ENCODE data around the gene ZSCAN25. TPM values are rescaled to one million over a fixed set of nuclear protein-coding genes. Genes with fewer than 3 reads are reported as not detected.
"Not testable (repeated sequence)": the region's sequence is repeated elsewhere in the genome, so short reads cannot be mapped to it uniquely, and the experiment has no call there.

Gene ZSCAN25
- total and polyA plus RNA-seq, 2 of the 13 experiments (the other 11 are each of a cell fraction or from before 2014, with no cell fraction given) = 12.1 to 16.8 TPM

- Histone ChIP-seq H3K36me3 (replicated peaks in 1 of 2; ENCODE audit: control insufficient read depth in 1 of 2, insufficient read depth in 2 of 2, low read length in 2 of 2) (no peaks in the 10 kb centered on the region), H3K27me3 (ENCODE audit: control insufficient read depth in 1 of 2, insufficient read depth in 2 of 2, low read length in 2 of 2) (no peaks in the 10 kb centered on the region), H2AFZ (ENCODE audit: low read length) (no peak overlapping the region), H3K27ac (ENCODE audit: extremely low read length, insufficient read depth, low read length) (no peak overlapping the region), H3K4me2 (ENCODE audit: low read depth, low read length) (no peak overlapping the region), H3K9ac (ENCODE audit: insufficient read depth, low read depth, low read length) (no peak overlapping the region), H3K4me3 (replicated peaks in 1 of 3; ENCODE audit: insufficient read depth in 1 of 3, low read depth in 2 of 3, low read length in 3 of 3) (no peak overlapping the region), H3K79me2 (ENCODE audit: insufficient read depth, low read length) (no peaks in the 10 kb centered on the region), H3K4me1 (ENCODE audit: insufficient read depth, low read length) (no peaks in the 10 kb centered on the region), H3K9me3 (ENCODE audit: low read length) (no peaks in the 10 kb centered on the region), H4K20me1 (ENCODE audit: insufficient read depth, low read length) (no peaks in the 10 kb centered on the region)
- no peak for FAIRE-seq
- no peak; the same call in 2 of the 3 replicates for ATAC-seq
- CTCF ChIA-PET (ENCODE audit: low intra/inter-chr PET ratio, low total read pairs) = no interaction called here
- POLR2A ChIA-PET = no interaction called here
- BruUV-seq (replicated peaks) = no TSS peak
- intact Hi-C loops (cut with micrococcal nuclease; ENCODE audit: unreplicated experiment) (no loop called here), in situ Hi-C loops (cut with HindIII; ENCODE audit: extremely low pct_ligation_motif_present, low pct_unique_long_range_greater_than_20kb) (no loop called here)
- WGBS (ENCODE audit: low lambda C conversion rate) = 96% methylated on average over 1 of the region's 3 CpGs
- DNase-seq (ENCODE audit: low spot score) = no peak
- no peak for TF ChIP-seq ZNF335 (CRISPR knock-in tag; IDR thresholded peaks at IDR 0.05)
- TF ChIP-seq ZNF777 (CRISPR knock-in tag; IDR thresholded peaks at IDR 0.05) = no peak
- no peak for TF ChIP-seq ZBTB7A (CRISPR knock-in tag; IDR thresholded peaks at IDR 0.05)
- TF ChIP-seq SP2 (CRISPR knock-in tag; IDR thresholded peaks at IDR 0.05) = no peak
- no peak for TF ChIP-seq GATAD2A (CRISPR knock-in tag; IDR thresholded peaks at IDR 0.05)
- TF ChIP-seq MXD4 (CRISPR knock-in tag; IDR thresholded peaks at IDR 0.05) = no peak
- TF ChIP-seq GATAD1 (CRISPR knock-in tag; IDR thresholded peaks at IDR 0.05) = no peak
Observed at GRCh38 chr7:99653754-99654153, 37.0 kb downstream of the ZSCAN25 start.

- in situ Hi-C loops (cut with HindIII; ENCODE audit: extremely low pct_ligation_motif_present, low pct_unique_long_range_greater_than_20kb); H3K4me3 ChIP-seq (replicated peaks in 1 of 3; ENCODE audit: insufficient read depth in 1 of 3, low read depth in 2 of 3, low read length in 3 of 3); H3K27ac ChIP-seq (ENCODE audit: extremely low read length, insufficient read depth, low read length); H3K79me2 ChIP-seq (ENCODE audit: insufficient read depth, low read length); FAIRE-seq; DNase-seq (ENCODE audit: low spot score); H3K9ac ChIP-seq (ENCODE audit: insufficient read depth, low read depth, low read length); H3K9me3 ChIP-seq (ENCODE audit: low read length); intact Hi-C loops (cut with micrococcal nuclease; ENCODE audit: unreplicated experiment); H3K4me2 ChIP-seq (ENCODE audit: low read depth, low read length); H4K20me1 ChIP-seq (ENCODE audit: insufficient read depth, low read length); CTCF ChIA-PET (ENCODE audit: low intra/inter-chr PET ratio, low total read pairs); H3K36me3 ChIP-seq (replicated peaks in 1 of 2; ENCODE audit: control insufficient read depth in 1 of 2, insufficient read depth in 2 of 2, low read length in 2 of 2); H3K27me3 ChIP-seq (ENCODE audit: control insufficient read depth in 1 of 2, insufficient read depth in 2 of 2, low read length in 2 of 2); POLR2A ChIA-PET; H3K4me1 ChIP-seq (ENCODE audit: insufficient read depth, low read length); H2AFZ ChIP-seq (ENCODE audit: low read length); BruUV-seq (replicated peaks); ATAC-seq: not testable (repeated sequence)
- WGBS (ENCODE audit: low lambda C conversion rate) = 95% methylated on average over 3 of the region's 3 CpGs
Observed at GRCh38 chr7:99654626-99655025, 37.9 kb downstream of the ZSCAN25 start.

DNA sequence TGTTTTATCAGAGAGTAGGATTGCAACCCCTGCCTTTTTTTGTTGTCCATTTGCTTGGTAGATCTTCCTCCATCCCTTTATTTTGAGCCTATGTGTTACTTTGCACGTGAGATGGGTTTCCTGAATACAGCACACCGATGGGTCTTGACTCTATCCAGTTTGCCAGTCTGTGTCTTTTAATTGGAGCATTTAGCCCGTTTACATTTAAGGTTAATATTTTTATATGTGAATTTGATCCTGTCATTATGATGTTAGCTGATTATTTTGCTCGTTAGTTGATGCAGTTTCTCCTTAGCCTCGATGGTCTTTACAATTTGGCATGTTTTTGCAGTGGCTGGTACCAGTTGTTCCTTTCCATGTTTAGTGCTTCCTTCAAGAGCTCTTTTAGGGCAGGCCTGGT lies 41.1 kb downstream of the ZSCAN25 start:
- WGBS (ENCODE audit: low lambda C conversion rate) = 87% methylated on average over 5 of the region's 5 CpGs
- ATAC-seq; in situ Hi-C loops (cut with HindIII; ENCODE audit: extremely low pct_ligation_motif_present, low pct_unique_long_range_greater_than_20kb); H3K4me2 ChIP-seq (ENCODE audit: low read depth, low read length); intact Hi-C loops (cut with micrococcal nuclease; ENCODE audit: unreplicated experiment); H4K20me1 ChIP-seq (ENCODE audit: insufficient read depth, low read length); H3K27ac ChIP-seq (ENCODE audit: extremely low read length, insufficient read depth, low read length); CTCF ChIA-PET (ENCODE audit: low intra/inter-chr PET ratio, low total read pairs); H3K4me1 ChIP-seq (ENCODE audit: insufficient read depth, low read length); H3K9ac ChIP-seq (ENCODE audit: insufficient read depth, low read depth, low read length); H3K9me3 ChIP-seq (ENCODE audit: low read length); H3K27me3 ChIP-seq (ENCODE audit: control insufficient read depth in 1 of 2, insufficient read depth in 2 of 2, low read length in 2 of 2); FAIRE-seq; H3K36me3 ChIP-seq (replicated peaks in 1 of 2; ENCODE audit: control insufficient read depth in 1 of 2, insufficient read depth in 2 of 2, low read length in 2 of 2); POLR2A ChIA-PET; BruUV-seq (replicated peaks); H3K4me3 ChIP-seq (replicated peaks in 1 of 3; ENCODE audit: insufficient read depth in 1 of 3, low read depth in 2 of 3, low read length in 3 of 3); DNase-seq (ENCODE audit: low spot score); H3K79me2 ChIP-seq (ENCODE audit: insufficient read depth, low read length); H2AFZ ChIP-seq (ENCODE audit: low read length): not testable (repeated sequence)

Measured in HepG2 (cell line).